Embryonic facial prominence (tissue), 1 donor: Measurements from ENCODE around the gene NGEF.

Source experiments
- DNase-seq: peaks from one replicate; pipeline ENCODE4 v3.0.0-alpha.2; 2016; ENCODE audit errors: extremely low spot score

NGEF gene

GRCh38 chr2:233044974-233045605 lies 32.0 kb upstream of the NGEF start:
- no peak for DNase-seq

GRCh38 chr2:233042549-233042948 lies 29.5 kb upstream of the NGEF start:
- no peak for DNase-seq

GRCh38 chr2:233041722-233042323 lies 28.8 kb upstream of the NGEF start:
- no peak for DNase-seq

GRCh38 chr2:233040571-233040970 lies 27.5 kb upstream of the NGEF start:
- no peak for DNase-seq

- no peak for DNase-seq
Observed at GRCh38 chr2:233039846-233040530, 26.9 kb upstream of the NGEF start.

- no peak for DNase-seq
Observed at GRCh38 chr2:233039212-233039845, 26.3 kb upstream of the NGEF start.

- no peak for DNase-seq
Observed at GRCh38 chr2:233037078-233037477, 24.0 kb upstream of the NGEF start.

GRCh38 chr2:233036162-233036838 lies 23.2 kb upstream of the NGEF start:
- no peak for DNase-seq

- DNase-seq, result no peak
Observed at GRCh38 chr2:233035426-233036161, 22.5 kb upstream of the NGEF start.

GRCh38 chr2:233034091-233034882 lies 21.2 kb upstream of the NGEF start:
- no peak for DNase-seq

GRCh38 chr2:233033672-233034071 lies 20.6 kb upstream of the NGEF start:
- no peak for DNase-seq

GRCh38 chr2:233032551-233033320 lies 19.7 kb upstream of the NGEF start, which contains the start of gene NEU2:
TSS of gene NEU2 (plus strand) at chr2:233032672. CDS start at chr2:233032672, 0 bp downstream.
- DNase-seq, result no peak

- no peak for DNase-seq
Observed at GRCh38 chr2:233031556-233032500, 18.8 kb upstream of the NGEF start.

GRCh38 chr2:233029321-233029720 lies 16.3 kb upstream of the NGEF start:
- no peak for DNase-seq

GRCh38 chr2:233026198-233026813 lies 13.2 kb upstream of the NGEF start:
- no peak for DNase-seq

- DNase-seq, result no peak
Observed at GRCh38 chr2:233025706-233026105, 12.7 kb upstream of the NGEF start.

GRCh38 chr2:233023761-233024410 lies 10.8 kb upstream of the NGEF start:
- DNase-seq, result no peak
